ENCODE data around the gene DLG4.

DLG4 gene

DNA sequence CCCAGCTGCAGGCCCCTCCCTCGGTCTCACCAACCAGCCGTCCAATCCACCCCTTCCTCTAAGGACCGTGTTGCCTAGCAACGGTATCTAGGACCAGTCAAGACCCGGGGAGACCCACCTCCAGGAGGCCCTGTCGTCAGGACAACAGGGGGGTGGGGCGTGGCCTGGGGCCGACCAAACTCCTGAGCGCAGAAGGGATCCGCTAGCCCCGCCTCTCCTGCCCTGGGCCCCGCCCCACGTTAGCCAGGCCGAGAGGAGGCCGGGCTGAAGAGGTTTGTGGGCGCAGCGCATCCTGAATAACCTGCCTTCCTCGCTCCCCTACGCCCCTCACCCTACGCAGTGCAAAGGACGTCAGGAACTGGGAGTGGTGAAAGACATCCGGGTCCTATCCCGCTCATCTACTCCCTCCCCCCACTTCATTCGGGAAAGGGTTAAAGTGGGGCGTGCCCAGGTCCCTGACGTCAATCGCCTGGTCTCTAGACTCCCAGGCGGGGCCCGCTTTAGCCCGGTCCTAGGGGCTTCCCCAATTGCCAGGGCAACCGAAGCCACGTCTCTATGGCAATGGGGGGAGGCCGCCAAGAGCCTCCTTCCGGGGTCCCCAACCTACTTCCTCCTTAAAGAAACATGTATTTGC, 14.7 kb downstream of the DLG4 start:
- ATAC-seq = peak; percentile 93
- no peak for TF ChIP-seq ZC3H10 (CRISPR knock-in tag; IDR thresholded peaks at IDR 0.05)
- TF ChIP-seq ZNF70 (CRISPR knock-in tag; IDR thresholded peaks at IDR 0.05) = no peak
- no peak for TF ChIP-seq SNAI2 (CRISPR knock-in tag; IDR thresholded peaks at IDR 0.05)
- no peak for TF ChIP-seq CSDC2 (CRISPR knock-in tag; IDR thresholded peaks at IDR 0.05)
- TF ChIP-seq ZFP30 (CRISPR knock-in tag; IDR thresholded peaks at IDR 0.05) = no peak

DNA sequence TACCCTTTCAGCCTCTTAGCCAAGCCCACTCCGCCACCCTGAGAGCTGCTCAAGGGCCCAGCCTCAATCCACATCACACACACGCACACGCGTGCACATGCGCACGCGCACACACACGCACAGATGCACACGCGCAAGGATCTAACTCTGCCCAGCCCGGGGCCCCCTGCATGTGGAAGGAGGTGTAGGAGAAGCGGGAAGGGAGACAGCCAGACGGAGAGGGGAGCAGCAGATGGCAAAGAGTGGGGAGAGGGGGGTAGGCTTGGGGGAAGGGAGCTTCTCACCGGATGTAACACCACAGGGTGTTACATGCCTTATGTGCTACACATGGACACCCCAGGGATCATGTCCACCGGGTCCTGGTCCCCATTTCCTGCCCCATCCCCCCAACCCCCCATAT, 15.3 kb downstream of the DLG4 start:
- TF ChIP-seq OSR1 (CRISPR knock-in tag; IDR thresholded peaks at IDR 0.05) = no peak
- no peak for ATAC-seq

DNA sequence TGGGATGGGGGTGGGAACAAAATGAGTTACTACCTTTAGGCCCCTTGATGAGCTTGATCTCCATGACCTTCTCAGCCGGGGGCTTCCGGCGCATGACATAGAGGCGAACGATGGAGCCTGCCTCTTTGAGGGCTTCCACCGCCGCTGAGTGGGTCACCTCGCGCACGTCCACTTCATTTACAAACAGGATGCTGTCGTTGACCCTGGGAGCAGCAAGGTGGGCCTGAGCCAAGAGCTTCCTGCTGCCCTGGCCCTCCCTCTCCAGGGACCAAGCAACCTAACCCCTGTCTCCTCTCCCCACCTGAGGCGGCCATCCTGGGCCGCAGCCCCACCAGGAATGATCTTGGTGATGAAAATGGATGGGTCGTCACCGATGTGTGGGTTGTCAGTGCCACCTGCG, 16.2 kb downstream of the DLG4 start:
- ATAC-seq = no peak
- TF ChIP-seq GLIS3 (CRISPR knock-in tag; IDR thresholded peaks at IDR 0.05) = no peak
- no peak for TF ChIP-seq CSDC2 (CRISPR knock-in tag; IDR thresholded peaks at IDR 0.05)

DNA sequence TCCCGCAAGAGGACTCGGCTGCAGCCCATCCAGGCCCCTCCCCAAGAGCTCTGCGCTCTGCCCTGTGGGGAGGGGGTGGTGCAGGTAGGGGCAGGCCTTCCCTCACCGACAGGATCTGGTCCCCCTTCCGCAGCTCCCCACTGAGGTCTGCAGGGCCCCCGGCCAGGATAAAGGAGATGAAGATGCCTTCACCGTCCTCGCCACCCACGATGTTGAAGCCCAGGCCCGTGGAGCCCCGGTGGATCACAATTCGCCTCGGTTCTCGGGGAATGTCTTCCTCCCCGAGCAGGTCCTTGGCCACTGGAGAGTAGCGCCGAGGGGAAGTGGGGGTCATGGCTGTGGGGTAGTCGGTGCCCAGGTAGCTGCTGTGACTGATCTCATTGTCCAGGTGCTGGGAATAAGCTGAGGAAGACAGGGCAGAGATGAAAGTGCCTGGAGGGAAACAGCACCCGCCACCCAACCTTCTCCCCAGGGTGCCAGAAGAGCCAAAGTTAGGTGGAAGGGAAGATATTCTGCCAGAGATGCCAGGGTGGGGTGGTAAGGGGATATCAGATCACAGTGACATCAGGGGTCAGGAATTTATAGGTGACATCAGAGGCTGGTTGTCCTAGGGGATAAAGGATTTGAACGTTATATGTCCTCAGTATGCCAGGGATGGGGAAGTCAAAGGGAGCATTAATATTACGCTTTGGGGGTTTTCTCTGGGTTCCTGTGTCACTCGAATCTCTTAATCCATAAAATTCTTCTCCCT, 22.8 kb downstream of the DLG4 start:
- ATAC-seq = no peak
- TF ChIP-seq TCF4 (CRISPR knock-in tag; IDR thresholded peaks at IDR 0.05; ENCODE audit: borderline replicate concordance) = no peak
- TF ChIP-seq, protein P1, sequence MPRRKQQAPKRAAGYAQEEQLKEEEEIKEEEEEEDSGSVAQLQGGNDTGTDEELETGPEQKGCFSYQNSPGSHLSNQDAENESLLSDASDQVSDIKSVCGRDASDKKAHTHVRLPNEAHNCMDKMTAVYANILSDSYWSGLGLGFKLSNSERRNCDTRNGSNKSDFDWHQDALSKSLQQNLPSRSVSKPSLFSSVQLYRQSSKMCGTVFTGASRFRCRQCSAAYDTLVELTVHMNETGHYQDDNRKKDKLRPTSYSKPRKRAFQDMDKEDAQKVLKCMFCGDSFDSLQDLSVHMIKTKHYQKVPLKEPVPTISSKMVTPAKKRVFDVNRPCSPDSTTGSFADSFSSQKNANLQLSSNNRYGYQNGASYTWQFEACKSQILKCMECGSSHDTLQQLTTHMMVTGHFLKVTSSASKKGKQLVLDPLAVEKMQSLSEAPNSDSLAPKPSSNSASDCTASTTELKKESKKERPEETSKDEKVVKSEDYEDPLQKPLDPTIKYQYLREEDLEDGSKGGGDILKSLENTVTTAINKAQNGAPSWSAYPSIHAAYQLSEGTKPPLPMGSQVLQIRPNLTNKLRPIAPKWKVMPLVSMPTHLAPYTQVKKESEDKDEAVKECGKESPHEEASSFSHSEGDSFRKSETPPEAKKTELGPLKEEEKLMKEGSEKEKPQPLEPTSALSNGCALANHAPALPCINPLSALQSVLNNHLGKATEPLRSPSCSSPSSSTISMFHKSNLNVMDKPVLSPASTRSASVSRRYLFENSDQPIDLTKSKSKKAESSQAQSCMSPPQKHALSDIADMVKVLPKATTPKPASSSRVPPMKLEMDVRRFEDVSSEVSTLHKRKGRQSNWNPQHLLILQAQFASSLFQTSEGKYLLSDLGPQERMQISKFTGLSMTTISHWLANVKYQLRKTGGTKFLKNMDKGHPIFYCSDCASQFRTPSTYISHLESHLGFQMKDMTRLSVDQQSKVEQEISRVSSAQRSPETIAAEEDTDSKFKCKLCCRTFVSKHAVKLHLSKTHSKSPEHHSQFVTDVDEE (CRISPR knock-in tag; IDR thresholded peaks at IDR 0.05) = no peak
- TF ChIP-seq ESRRG (CRISPR knock-in tag; IDR thresholded peaks at IDR 0.05) = no peak
- no peak for TF ChIP-seq ZNF565 (CRISPR knock-in tag; conservative IDR thresholded peaks at IDR 0.05; ENCODE audit: low read depth)
- TF ChIP-seq, protein P2, sequence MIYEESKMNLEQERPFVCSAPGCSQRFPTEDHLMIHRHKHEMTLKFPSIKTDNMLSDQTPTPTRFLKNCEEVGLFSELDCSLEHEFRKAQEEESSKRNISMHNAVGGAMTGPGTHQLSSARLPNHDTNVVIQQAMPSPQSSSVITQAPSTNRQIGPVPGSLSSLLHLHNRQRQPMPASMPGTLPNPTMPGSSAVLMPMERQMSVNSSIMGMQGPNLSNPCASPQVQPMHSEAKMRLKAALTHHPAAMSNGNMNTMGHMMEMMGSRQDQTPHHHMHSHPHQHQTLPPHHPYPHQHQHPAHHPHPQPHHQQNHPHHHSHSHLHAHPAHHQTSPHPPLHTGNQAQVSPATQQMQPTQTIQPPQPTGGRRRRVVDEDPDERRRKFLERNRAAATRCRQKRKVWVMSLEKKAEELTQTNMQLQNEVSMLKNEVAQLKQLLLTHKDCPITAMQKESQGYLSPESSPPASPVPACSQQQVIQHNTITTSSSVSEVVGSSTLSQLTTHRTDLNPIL (CRISPR knock-in tag; IDR thresholded peaks at IDR 0.05; ENCODE audit: low read depth) = no peak
- TF ChIP-seq, protein P3, sequence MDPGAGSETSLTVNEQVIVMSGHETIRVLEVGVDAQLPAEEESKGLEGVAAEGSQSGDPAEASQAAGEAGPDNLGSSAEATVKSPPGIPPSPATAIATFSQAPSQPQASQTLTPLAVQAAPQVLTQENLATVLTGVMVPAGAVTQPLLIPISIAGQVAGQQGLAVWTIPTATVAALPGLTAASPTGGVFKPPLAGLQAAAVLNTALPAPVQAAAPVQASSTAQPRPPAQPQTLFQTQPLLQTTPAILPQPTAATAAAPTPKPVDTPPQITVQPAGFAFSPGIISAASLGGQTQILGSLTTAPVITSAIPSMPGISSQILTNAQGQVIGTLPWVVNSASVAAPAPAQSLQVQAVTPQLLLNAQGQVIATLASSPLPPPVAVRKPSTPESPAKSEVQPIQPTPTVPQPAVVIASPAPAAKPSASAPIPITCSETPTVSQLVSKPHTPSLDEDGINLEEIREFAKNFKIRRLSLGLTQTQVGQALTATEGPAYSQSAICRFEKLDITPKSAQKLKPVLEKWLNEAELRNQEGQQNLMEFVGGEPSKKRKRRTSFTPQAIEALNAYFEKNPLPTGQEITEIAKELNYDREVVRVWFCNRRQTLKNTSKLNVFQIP (CRISPR knock-in tag; IDR thresholded peaks at IDR 0.05; ENCODE audit: borderline replicate concordance, low read depth) = no peak
- TF ChIP-seq, protein P4, sequence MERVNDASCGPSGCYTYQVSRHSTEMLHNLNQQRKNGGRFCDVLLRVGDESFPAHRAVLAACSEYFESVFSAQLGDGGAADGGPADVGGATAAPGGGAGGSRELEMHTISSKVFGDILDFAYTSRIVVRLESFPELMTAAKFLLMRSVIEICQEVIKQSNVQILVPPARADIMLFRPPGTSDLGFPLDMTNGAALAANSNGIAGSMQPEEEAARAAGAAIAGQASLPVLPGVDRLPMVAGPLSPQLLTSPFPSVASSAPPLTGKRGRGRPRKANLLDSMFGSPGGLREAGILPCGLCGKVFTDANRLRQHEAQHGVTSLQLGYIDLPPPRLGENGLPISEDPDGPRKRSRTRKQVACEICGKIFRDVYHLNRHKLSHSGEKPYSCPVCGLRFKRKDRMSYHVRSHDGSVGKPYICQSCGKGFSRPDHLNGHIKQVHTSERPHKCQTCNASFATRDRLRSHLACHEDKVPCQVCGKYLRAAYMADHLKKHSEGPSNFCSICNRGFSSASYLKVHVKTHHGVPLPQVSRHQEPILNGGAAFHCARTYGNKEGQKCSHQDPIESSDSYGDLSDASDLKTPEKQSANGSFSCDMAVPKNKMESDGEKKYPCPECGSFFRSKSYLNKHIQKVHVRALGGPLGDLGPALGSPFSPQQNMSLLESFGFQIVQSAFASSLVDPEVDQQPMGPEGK (CRISPR knock-in tag; IDR thresholded peaks at IDR 0.05; ENCODE audit: borderline replicate concordance) = no peak
- TF ChIP-seq ARNTL (CRISPR knock-in tag; IDR thresholded peaks at IDR 0.05; ENCODE audit: borderline replicate concordance, low read depth) = no peak
- no peak for TF ChIP-seq SNAI2 (CRISPR knock-in tag; IDR thresholded peaks at IDR 0.05)
- no peak for TF ChIP-seq CSDC2 (CRISPR knock-in tag; IDR thresholded peaks at IDR 0.05)
- no peak for TF ChIP-seq TOX (CRISPR knock-in tag; IDR thresholded peaks at IDR 0.05; ENCODE audit: borderline replicate concordance)
- TF ChIP-seq, protein P5, sequence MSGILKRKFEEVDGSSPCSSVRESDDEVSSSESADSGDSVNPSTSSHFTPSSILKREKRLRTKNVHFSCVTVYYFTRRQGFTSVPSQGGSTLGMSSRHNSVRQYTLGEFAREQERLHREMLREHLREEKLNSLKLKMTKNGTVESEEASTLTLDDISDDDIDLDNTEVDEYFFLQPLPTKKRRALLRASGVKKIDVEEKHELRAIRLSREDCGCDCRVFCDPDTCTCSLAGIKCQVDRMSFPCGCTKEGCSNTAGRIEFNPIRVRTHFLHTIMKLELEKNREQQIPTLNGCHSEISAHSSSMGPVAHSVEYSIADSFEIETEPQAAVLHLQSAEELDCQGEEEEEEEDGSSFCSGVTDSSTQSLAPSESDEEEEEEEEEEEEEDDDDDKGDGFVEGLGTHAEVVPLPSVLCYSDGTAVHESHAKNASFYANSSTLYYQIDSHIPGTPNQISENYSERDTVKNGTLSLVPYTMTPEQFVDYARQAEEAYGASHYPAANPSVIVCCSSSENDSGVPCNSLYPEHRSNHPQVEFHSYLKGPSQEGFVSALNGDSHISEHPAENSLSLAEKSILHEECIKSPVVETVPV (CRISPR knock-in tag; IDR thresholded peaks at IDR 0.05) = no peak
